ENCODE data around the gene FAM120AOS.

GRCh38 chr9:93477397-93477796, 24.0 kb upstream of the FAM120AOS start:
- no peak for TF ChIP-seq CTCF (IDR thresholded peaks at IDR 0.05; ENCODE audit: low read length)
- no peak for TF ChIP-seq EZH2 (IDR thresholded peaks at IDR 0.05; ENCODE audit: borderline replicate concordance, low read length)

Measured in OCI-LY1 (cell line).